Common myeloid progenitor, CD34-positive (primary cell): ENCODE measurements around the gene UPK2.

ENCODE experiments used
- CTCF ChIA-PET: fragments of 350-600 bp; sonication (Branson Sonifier 250); formaldehyde crosslinking; loops from one replicate; lab custom pipeline; 2021; ENCODE audit warnings: antibody characterized with exemption; lab: Charles Lee
- POLR2A ChIA-PET: fragments of 350-600 bp; sonication (Branson Sonifier 250); formaldehyde crosslinking; loops from one replicate; lab custom pipeline; 2021; ENCODE audit warnings: antibody characterized with exemption; lab: Charles Lee
- DNase-seq, 3 donors: peaks; one replicate each; pipeline versions ENCODE4 v3.0.0 to v3.0.0-alpha.2; 2013
- H3K27ac ChIP-seq, 2 experiments: 1 replicate in 1 of 2; 2 replicates in 1 of 2; pipeline ENCODE4 v1.7.0; 2013; ENCODE audit warnings: inconsistent platforms in 2 of 2, low read length in 2 of 2, mild to moderate bottlenecking in 2 of 2, low read depth in 1 of 2, moderate library complexity in 1 of 2; ENCODE audit not compliant: severe bottlenecking in 2 of 2, insufficient read depth in 1 of 2, poor library complexity in 1 of 2
- H3K27me3 ChIP-seq, 5 experiments: replicated peaks in 2 of 5; 1 replicate in 3 of 5; 2 replicates in 2 of 5; pipeline versions ENCODE4 v1.6.1 to v1.7.0; 2013; ENCODE audit warnings: low read length in 4 of 5, mild to moderate bottlenecking in 2 of 5, moderate library complexity in 2 of 5, inconsistent platforms in 1 of 5; ENCODE audit not compliant: insufficient read depth in 5 of 5, control insufficient read depth in 4 of 5
- H3K36me3 ChIP-seq, 4 experiments: 1 replicate in 2 of 4; 2 replicates in 2 of 4; pipeline versions ENCODE4 v1.6.1 to v1.7.0; 2013; ENCODE audit warnings: low read length in 3 of 4, control low read depth in 1 of 4, mild to moderate bottlenecking in 1 of 4; ENCODE audit not compliant: control insufficient read depth in 4 of 4, insufficient read depth in 4 of 4
- H3K4me1 ChIP-seq, 4 experiments: 1 replicate in 3 of 4; 2 replicates in 1 of 4; pipeline versions ENCODE4 v1.6.1 to v1.7.1; 2013; ENCODE audit warnings: low read length in 3 of 4, mild to moderate bottlenecking in 3 of 4, control low read depth in 1 of 4, inconsistent platforms in 1 of 4, moderate library complexity in 1 of 4; ENCODE audit not compliant: control insufficient read depth in 4 of 4, insufficient read depth in 4 of 4; ENCODE audit errors: control extremely low read depth in 1 of 4
- H3K4me3 ChIP-seq, 7 experiments: 1 replicate in 4 of 7; 2 replicates in 3 of 7; pipeline versions ENCODE4 v1.5.1 to v1.7.0; 2013; ENCODE audit warnings: mild to moderate bottlenecking in 7 of 7, low read length in 6 of 7, moderate library complexity in 6 of 7, inconsistent platforms in 2 of 7, low read depth in 2 of 7, control low read depth in 1 of 7; ENCODE audit not compliant: insufficient read depth in 4 of 7, control insufficient read depth in 1 of 7; ENCODE audit errors: extremely low read depth in 1 of 7
- H3K9me3 ChIP-seq, 5 experiments: 1 replicate in 4 of 5; 2 replicates in 1 of 5; pipeline versions ENCODE4 v1.6.1 to v1.7.1; 2013; ENCODE audit warnings: low read length in 4 of 5, mild to moderate bottlenecking in 2 of 5, inconsistent platforms in 1 of 5, low read depth in 1 of 5, moderate library complexity in 1 of 5; ENCODE audit not compliant: control insufficient read depth in 4 of 5, insufficient read depth in 2 of 5; ENCODE audit errors: control extremely low read depth in 1 of 5
- WGBS: methylation state at CpG from one replicate; pipeline ENCODE4 v1.1.5; 2013; ENCODE audit not compliant: insufficient coverage; 5-methylcytosine and 5-hydroxymethylcytosine counted together

UPK2 gene

DNA sequence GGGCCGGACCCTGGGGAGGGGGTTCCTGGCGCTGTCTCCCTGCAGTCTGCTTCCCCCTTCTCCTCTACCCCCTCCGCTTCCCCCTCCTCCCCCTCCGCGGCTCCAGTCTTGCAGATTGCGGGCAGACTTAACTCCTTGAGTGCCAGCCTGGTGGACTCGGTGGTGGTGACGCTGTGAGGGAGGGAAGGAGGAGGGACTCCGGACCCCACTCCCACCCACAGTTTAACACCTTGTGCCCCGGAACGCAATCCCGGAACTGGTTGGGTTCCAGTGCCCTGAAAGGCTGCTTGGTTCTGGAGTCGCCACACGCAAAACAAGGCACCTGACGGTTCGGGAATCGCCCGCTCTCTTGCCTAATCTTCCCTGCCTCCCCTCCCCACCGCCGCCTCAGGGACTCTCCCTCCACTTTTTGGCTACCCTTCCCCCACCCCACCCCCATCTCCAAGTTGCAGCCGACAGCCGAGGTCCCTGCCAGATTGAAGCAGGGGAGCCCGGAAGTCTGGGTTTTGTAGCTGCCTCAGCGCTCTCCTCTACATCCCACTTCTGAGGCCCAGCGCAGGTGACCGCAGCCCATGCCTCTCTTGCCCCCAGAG is 26.5 kb upstream of the UPK2 start:
- POLR2A ChIA-PET, result interaction anchor here (0.6 to 1.5 kb wide), 2 partner anchors 16 to 21 kb away, joined by 5 to 8 read pairs; no protein-coding TSS in a partner anchor
- Histone ChIP-seq H3K27me3 (no peaks in the 10 kb centered on the region), H3K27ac (peak overlapping the region; percentile 40 to 93), H3K4me3 (peak overlapping the region; percentile 47 to 93 (median 82)), H3K36me3 (no peaks in the 10 kb centered on the region), H3K9me3 (no peaks in the 10 kb centered on the region), H3K4me1 (peaks cover 3 to 62% (median 38%) of the 10 kb centered on the region in 4 experiments)
- peak; percentile 89 to 96 (median 95) for DNase-seq
- WGBS, result 0% methylated on average over 9 of the region's 26 CpGs
- CTCF ChIA-PET, result interaction anchor here (0.8 to 13.2 kb wide), 17 partner anchors 8 to 297 kb away, joined by 3 to 256 read pairs (median 4); partner anchors contain the start of gene UPK2

GRCh38 chr11:118930094-118930712 is 25.9 kb upstream of the UPK2 start:
- H3K4me1 ChIP-seq, result peaks cover 3 to 56% (median 35%) of the 10 kb centered on the region in 4 experiments
- ChIA-PET CTCF (interaction anchor here (0.7 to 13.2 kb wide), 19 partner anchors 9 to 296 kb away, joined by 3 to 256 read pairs (median 4); partner anchors contain the start of gene UPK2), POLR2A (interaction anchor here (1.5 kb wide), 1 partner anchor 17 kb away, joined by 8 read pairs; no protein-coding TSS in a partner anchor)
- peak overlapping the region; percentile 40 to 93 for H3K27ac ChIP-seq
- H3K36me3 ChIP-seq, result no peaks in the 10 kb centered on the region
- peak; percentile 79 to 87 (median 83) for DNase-seq
- 0% methylated on average over 15 of the region's 20 CpGs for WGBS
- peak overlapping the region; percentile 47 to 93 (median 82) for H3K4me3 ChIP-seq
- H3K9me3 ChIP-seq, result no peaks in the 10 kb centered on the region
- no peaks in the 10 kb centered on the region for H3K27me3 ChIP-seq

DNA sequence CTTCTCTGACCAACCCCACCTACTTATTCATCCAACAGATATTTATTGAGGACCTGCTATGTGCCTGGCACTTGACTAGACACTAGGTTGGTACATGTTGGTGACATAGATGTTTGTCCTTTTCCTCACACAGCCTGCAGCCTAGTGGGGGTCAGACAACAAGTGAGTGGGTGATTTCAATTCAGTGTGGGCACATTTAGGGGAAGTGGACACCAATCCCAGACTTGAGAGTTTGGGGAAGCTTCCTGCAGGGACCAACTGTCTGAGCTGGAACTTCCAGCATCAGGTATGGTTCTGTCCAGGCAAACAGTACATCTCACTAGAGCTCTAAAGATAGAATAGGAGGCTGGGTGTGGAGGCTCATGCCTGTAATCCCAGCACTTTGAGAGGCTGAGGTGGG is 24.5 kb upstream of the UPK2 start:
- CTCF ChIA-PET, result interaction anchor here (1.6 to 13.2 kb wide), 8 partner anchors 8 to 243 kb away, joined by 6 to 256 read pairs (median 17); partner anchors contain the start of genes CXCR5 and UPK2
- Histone ChIP-seq H3K36me3 (no peaks in the 10 kb centered on the region), H3K27me3 (no peaks in the 10 kb centered on the region), H3K4me3 (no peak overlapping the region), H3K27ac (no peak overlapping the region), H3K9me3 (no peaks in the 10 kb centered on the region), H3K4me1 (peaks cover 3 to 48% (median 30%) of the 10 kb centered on the region in 4 experiments)
- no peak for DNase-seq
- POLR2A ChIA-PET, result no interaction called here

DNA sequence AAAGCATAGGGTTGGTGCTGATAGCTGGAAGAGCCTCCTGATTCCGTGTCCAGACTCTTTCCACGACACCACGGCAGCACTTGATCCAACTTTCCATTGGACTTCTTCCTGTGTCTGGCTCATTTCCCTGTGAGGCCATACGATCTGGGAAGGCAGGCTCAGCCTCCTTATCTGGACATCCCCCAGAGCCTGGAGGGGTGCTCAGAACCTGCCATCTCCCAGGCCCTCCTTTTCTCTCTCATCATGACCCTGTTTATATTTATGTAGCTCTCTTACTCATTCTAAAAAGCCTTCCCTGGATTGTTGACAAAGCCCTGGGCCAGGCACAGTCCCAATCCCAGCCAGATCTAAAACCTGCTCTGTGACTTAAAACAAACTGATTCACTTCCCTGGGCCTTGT is 22.6 kb upstream of the UPK2 start:
- Histone ChIP-seq H3K4me3 (no peak overlapping the region), H3K4me1 (peaks cover 0 to 29% (median 19%) of the 10 kb centered on the region in 4 experiments), H3K27ac (no peak overlapping the region), H3K9me3 (no peaks in the 10 kb centered on the region), H3K27me3 (no peaks in the 10 kb centered on the region), H3K36me3 (no peaks in the 10 kb centered on the region)
- 81% methylated on average over 3 of the region's 4 CpGs for WGBS
- no peak for DNase-seq
- ChIA-PET CTCF (interaction anchor here (1.3 to 13.2 kb wide), 3 partner anchors 21 to 244 kb away, joined by 3 to 256 read pairs (median 4); no protein-coding TSS in a partner anchor), POLR2A (no interaction called here)

- Histone ChIP-seq H3K27ac (no peak overlapping the region), H3K27me3 (no peaks in the 10 kb centered on the region), H3K9me3 (no peaks in the 10 kb centered on the region), H3K4me1 (peaks cover 0 to 25% (median 18%) of the 10 kb centered on the region in 4 experiments), H3K36me3 (no peaks in the 10 kb centered on the region), H3K4me3 (no peak overlapping the region)
- 69% methylated on average over 6 of the region's 8 CpGs for WGBS
- no peak for DNase-seq
- CTCF ChIA-PET, result interaction anchor here (0.9 to 1.6 kb wide), 5 partner anchors 10 to 27 kb away, joined by 3 to 6 read pairs (median 4); partner anchors contain the start of gene UPK2
- POLR2A ChIA-PET, result no interaction called here
Observed at GRCh38 chr11:118935376-118935775, 20.7 kb upstream of the UPK2 start.

DNA sequence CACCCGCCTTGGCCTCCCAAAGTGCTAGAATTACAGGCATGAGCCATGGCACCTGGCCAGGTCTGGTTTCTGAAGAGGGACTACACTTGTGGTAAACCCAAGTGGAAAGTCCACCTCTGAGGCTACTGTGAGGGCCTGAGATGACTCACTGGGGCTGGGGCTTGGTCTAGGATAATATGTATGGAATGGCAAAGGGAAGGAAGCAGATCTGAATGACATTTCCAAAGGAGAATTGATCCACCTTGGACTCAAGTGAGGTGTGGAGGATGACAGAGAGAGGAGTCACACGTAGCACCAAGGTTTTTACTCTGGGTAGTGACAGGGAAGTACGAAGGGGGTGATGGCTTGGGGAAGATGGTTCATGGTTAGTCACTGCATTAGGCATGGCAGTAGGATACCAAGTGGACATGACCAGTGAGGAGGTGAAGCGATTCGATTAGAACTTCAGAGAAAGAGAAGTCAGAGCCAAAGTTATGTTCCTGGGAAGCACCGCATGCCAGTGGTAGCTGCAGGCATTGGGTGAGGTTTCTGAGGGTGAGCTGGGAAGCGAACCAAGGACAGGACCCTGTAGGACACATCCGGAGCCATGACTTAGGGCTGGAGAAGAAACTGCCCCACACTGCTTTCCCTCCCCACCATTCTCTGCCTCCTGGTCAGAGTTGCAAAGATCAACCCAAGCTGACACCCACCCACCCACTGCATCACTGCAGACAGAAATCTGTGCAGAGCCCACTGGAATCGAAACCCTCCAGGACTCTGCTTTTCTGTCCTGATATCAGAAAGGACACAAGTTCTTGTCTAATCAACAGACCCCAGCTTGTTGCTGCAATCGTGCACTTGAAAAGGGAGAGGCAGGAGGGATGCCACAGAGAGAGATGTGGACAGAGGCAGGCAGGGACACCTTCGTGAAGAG is 17.4 kb upstream of the UPK2 start:
- no peak for DNase-seq
- H3K4me3 ChIP-seq, result no peak overlapping the region
- CTCF ChIA-PET, result interaction anchor here (1.1 to 2.5 kb wide), 5 partner anchors 8 to 249 kb away, joined by 3 to 18 read pairs (median 5); no protein-coding TSS in a partner anchor
- WGBS, result 90% methylated on average over 11 of the region's 11 CpGs
- no peaks in the 10 kb centered on the region for H3K27me3 ChIP-seq
- no peaks in the 10 kb centered on the region for H3K36me3 ChIP-seq
- peaks cover 0 to 23% (median 19%) of the 10 kb centered on the region in 4 experiments for H3K4me1 ChIP-seq
- H3K9me3 ChIP-seq, result no peaks in the 10 kb centered on the region
- POLR2A ChIA-PET, result no interaction called here
- no peak overlapping the region for H3K27ac ChIP-seq
